H1 (cell line): ENCODE measurements around the gene ABCB11. TPM values are rescaled to one million over a fixed set of nuclear protein-coding genes. Genes with fewer than 3 reads are reported as not detected.

Source experiments
- CTCF ChIA-PET: fragments of 300-600 bp; sonication (Branson Sonifier 250); formaldehyde crosslinking; loops from one replicate; lab custom pipeline; 2021; ENCODE audit not compliant: partially characterized antibody; lab: Charles Lee
- POLR2A ChIA-PET: fragments of 300-600 bp; sonication (Branson Sonifier 250); formaldehyde crosslinking; loops from one replicate; lab custom pipeline; 2021; ENCODE audit warnings: inconsistent platforms; ENCODE audit not compliant: partially characterized antibody; lab: Charles Lee
- DNase-seq, 2 experiments: peaks; one replicate each; pipeline versions ENCODE4 v3.0.0 to v3.0.0-alpha.2; 2010 to 2022; ENCODE audit warnings: low spot score in 2 of 2, low read depth in 1 of 2, mixed read lengths in 1 of 2
- FAIRE-seq: peaks from 2 replicates; lab custom pipeline; 2011; peaks lifted over from hg19 to GRCh38; lab: Jason Lieb, UNC
- H2AFZ ChIP-seq: 2 replicates; pipeline ENCODE4 v1.8.1; 2012; ENCODE audit warnings: low read length, inconsistent platforms
- H2AK5ac ChIP-seq: 2 replicates; pipeline ENCODE4 v1.6.1; 2013; ENCODE audit warnings: low read depth, low read length
- H2BK120ac ChIP-seq: replicated peaks from 2 replicates; pipeline ENCODE3; 2013; ENCODE audit warnings: low read depth, low read length, inconsistent platforms
- H2BK12ac ChIP-seq: 2 replicates; pipeline ENCODE4 v1.6.1; 2013; ENCODE audit warnings: low read depth, low read length
- H2BK15ac ChIP-seq: 2 replicates; pipeline ENCODE4 v1.6.1; 2013; ENCODE audit warnings: low read length
- H2BK20ac ChIP-seq: 2 replicates; pipeline ENCODE4 v1.6.1; 2013; ENCODE audit warnings: low read length
- H2BK5ac ChIP-seq: 2 replicates; pipeline ENCODE4 v1.6.1; 2013; ENCODE audit warnings: low read depth, low read length
- H3K14ac ChIP-seq: 2 replicates; pipeline ENCODE4 v1.6.1; 2013; ENCODE audit warnings: inconsistent platforms; ENCODE audit not compliant: insufficient read length
- H3K18ac ChIP-seq: 2 replicates; pipeline ENCODE4 v1.6.1; 2013; ENCODE audit warnings: low read length; ENCODE audit errors: extremely low read depth
- H3K23ac ChIP-seq: 2 replicates; pipeline ENCODE4 v1.6.1; 2013; ENCODE audit warnings: inconsistent platforms; ENCODE audit not compliant: insufficient read length
- H3K23me2 ChIP-seq: 2 replicates; pipeline ENCODE4 v1.6.1; 2013; ENCODE audit warnings: low read depth, low read length
- H3K27ac ChIP-seq: 2 replicates; pipeline ENCODE4 v1.6.1; 2011; ENCODE audit warnings: low read depth, low read length, inconsistent platforms
- H3K27me3 ChIP-seq, 4 experiments: replicated peaks in 1 of 4; 1 replicate in 1 of 4; 2 replicates in 3 of 4; pipeline versions ENCODE4 v1.6.1 to v1.8.1; 2011 to 2013; ENCODE audit warnings: low read length in 3 of 4, mild to moderate bottlenecking in 3 of 4, inconsistent platforms in 2 of 4, mixed read lengths in 2 of 4, moderate library complexity in 1 of 4; ENCODE audit not compliant: control insufficient read depth in 3 of 4, insufficient read depth in 3 of 4; ENCODE audit errors: extremely low read depth in 1 of 4
- H3K36me3 ChIP-seq, 4 experiments: 2 replicates each; pipeline versions ENCODE4 v1.6.1 to v1.8.1; 2011 to 2013; ENCODE audit warnings: mild to moderate bottlenecking in 4 of 4, low read length in 3 of 4, moderate library complexity in 2 of 4, control low read depth in 1 of 4, inconsistent platforms in 1 of 4; ENCODE audit not compliant: insufficient read depth in 4 of 4, control insufficient read depth in 2 of 4
- H3K4ac ChIP-seq: replicated peaks from 2 replicates; pipeline ENCODE3; 2013; ENCODE audit warnings: low read length, low read depth, mixed read lengths, inconsistent platforms; ENCODE audit not compliant: insufficient read length
- H3K4me1 ChIP-seq, 4 experiments: replicated peaks in 1 of 4; 1 replicate in 1 of 4; 2 replicates in 3 of 4; pipeline versions ENCODE4 v1.6.1 to v1.8.1; 2011 to 2013; ENCODE audit warnings: low read length in 3 of 4, inconsistent platforms in 2 of 4, mixed read lengths in 1 of 4; ENCODE audit not compliant: insufficient read depth in 4 of 4, control insufficient read depth in 3 of 4
- H3K4me2 ChIP-seq, 2 experiments: 2 replicates each; pipeline versions ENCODE4 v1.6.1 to v1.8.1; 2011 to 2013; ENCODE audit warnings: low read depth in 2 of 2, low read length in 2 of 2, control low read depth in 1 of 2, inconsistent platforms in 1 of 2, mild to moderate bottlenecking in 1 of 2; ENCODE audit not compliant: insufficient read depth in 1 of 2
- H3K4me3 ChIP-seq, 4 experiments: fragments of 200-600, 300-600 bp in 1 of 4; sonication (generic), shearing (Covaris generic), sonication (Bioruptor Twin) in 1 of 4; 2 replicates each; pipeline versions ENCODE4 v1.5.1 to v1.8.1; 2011 to 2016; ENCODE audit warnings: low read length in 4 of 4, low read depth in 3 of 4, control low read depth in 2 of 4, inconsistent platforms in 2 of 4, mild to moderate bottlenecking in 2 of 4, mixed read lengths in 1 of 4, moderate library complexity in 1 of 4; ENCODE audit not compliant: insufficient read depth in 2 of 4; ENCODE audit errors: extremely low read depth in 1 of 4
- H3K56ac ChIP-seq: replicated peaks from 2 replicates; pipeline ENCODE3; 2013; ENCODE audit warnings: low read depth, mild to moderate bottlenecking, mixed read lengths, low read length, inconsistent platforms; ENCODE audit not compliant: insufficient read length
- H3K79me1 ChIP-seq: 2 replicates; pipeline ENCODE4 v1.6.1; 2013; ENCODE audit warnings: low read depth, low read length, control low read depth
- H3K79me2 ChIP-seq, 2 experiments: 2 replicates each; pipeline versions ENCODE4 v1.6.1 to v1.8.1; 2012 to 2013; ENCODE audit warnings: low read length in 2 of 2, mild to moderate bottlenecking in 2 of 2, inconsistent platforms in 1 of 2; ENCODE audit not compliant: insufficient read depth in 2 of 2, control insufficient read depth in 1 of 2
- H3K9ac ChIP-seq, 4 experiments: replicated peaks in 1 of 4; 1 replicate in 1 of 4; 2 replicates in 3 of 4; pipeline versions ENCODE4 v1.6.1 to v1.8.1; 2011 to 2013; ENCODE audit warnings: low read depth in 3 of 4, low read length in 3 of 4, control low read depth in 2 of 4, mild to moderate bottlenecking in 2 of 4, moderate library complexity in 2 of 4, inconsistent platforms in 1 of 4; ENCODE audit errors: extremely low read depth in 1 of 4
- H3K9me3 ChIP-seq, 2 experiments: 2 replicates each; pipeline versions ENCODE4 v1.6.1 to v1.8.1; 2012 to 2013; ENCODE audit warnings: mild to moderate bottlenecking in 2 of 2, moderate library complexity in 2 of 2, control low read depth in 1 of 2, inconsistent platforms in 1 of 2, low read depth in 1 of 2, low read length in 1 of 2, mixed read lengths in 1 of 2; ENCODE audit not compliant: insufficient read depth in 2 of 2
- H4K20me1 ChIP-seq, 2 experiments: replicated peaks in 1 of 2; 2 replicates each; pipeline versions ENCODE3 to v1.8.1; 2011 to 2013; ENCODE audit warnings: inconsistent platforms in 2 of 2, low read length in 2 of 2, mild to moderate bottlenecking in 1 of 2; ENCODE audit not compliant: insufficient read depth in 2 of 2, control insufficient read depth in 1 of 2
- H4K5ac ChIP-seq: 2 replicates; pipeline ENCODE4 v1.6.1; 2013; ENCODE audit warnings: low read length, low read depth, mixed read lengths, inconsistent platforms; ENCODE audit not compliant: insufficient read length
- H4K8ac ChIP-seq: 2 replicates; pipeline ENCODE4 v1.8.0; 2013; ENCODE audit warnings: mild to moderate bottlenecking, moderate library complexity, low read length, inconsistent platforms; ENCODE audit not compliant: insufficient read depth; ENCODE audit errors: extremely low read depth
- H4K91ac ChIP-seq: replicated peaks from 2 replicates; pipeline ENCODE3; 2013; ENCODE audit warnings: low read length, mixed read lengths, inconsistent platforms; ENCODE audit not compliant: insufficient read length
- BCL11A ChIP-seq, 2 experiments: IDR thresholded peaks; one replicate each; pipeline ENCODE4 v1.6.1; 2011; ENCODE audit warnings: low read depth in 2 of 2, low read length in 2 of 2, mild to moderate bottlenecking in 2 of 2
- CTBP2 ChIP-seq: IDR thresholded peaks from 2 replicates; pipeline ENCODE4 v1.7.0; 2011; ENCODE audit warnings: borderline replicate concordance, mild to moderate bottlenecking, moderate library complexity, mixed read lengths, low read length; ENCODE audit not compliant: insufficient read depth, insufficient read length
- EGR1 ChIP-seq: IDR thresholded peaks from 2 replicates; pipeline ENCODE4 v1.6.1; 2011; ENCODE audit warnings: low read depth, low read length, borderline replicate concordance
- GABPA ChIP-seq: IDR thresholded peaks from 2 replicates; pipeline ENCODE4 v1.6.1; 2011; ENCODE audit warnings: mild to moderate bottlenecking, low read length, moderate library complexity, borderline replicate concordance; ENCODE audit not compliant: insufficient read depth
- HDAC2 ChIP-seq, 2 experiments: fragments of 300-600 bp in 1 of 2; sonication (generic) in 1 of 2; IDR thresholded peaks; 2 replicates each; pipeline ENCODE4 v1.6.1; 2011 to 2012; ENCODE audit warnings: low read depth in 2 of 2, low read length in 2 of 2, mild to moderate bottlenecking in 2 of 2, moderate library complexity in 2 of 2, borderline replicate concordance in 1 of 2, inconsistent platforms in 1 of 2
- HDAC6 ChIP-seq: IDR thresholded peaks from one replicate; pipeline ENCODE4 v1.7.1; 2012; ENCODE audit warnings: low read depth, mild to moderate bottlenecking, inconsistent platforms, low read length, moderate library complexity
- JUN ChIP-seq: IDR thresholded peaks from 2 replicates; pipeline ENCODE4 v1.6.1; 2011; ENCODE audit warnings: low read depth, mild to moderate bottlenecking, improper control_type of control experiment, low read length
- RXRA ChIP-seq: IDR thresholded peaks from 2 replicates; pipeline ENCODE4 v1.6.1; 2011; ENCODE audit warnings: low read depth, mild to moderate bottlenecking, low read length, moderate library complexity; ENCODE audit not compliant: insufficient read depth
- SIX5 ChIP-seq: IDR thresholded peaks from 2 replicates; pipeline ENCODE4 v1.6.1; 2011; ENCODE audit warnings: mild to moderate bottlenecking, low read depth, low read length
- TBP ChIP-seq: IDR thresholded peaks from 2 replicates; pipeline ENCODE4 v1.6.1; 2011; ENCODE audit warnings: low read depth, low read length, improper control_type of control experiment
- TEAD4 ChIP-seq: IDR thresholded peaks from 2 replicates; pipeline ENCODE4 v1.6.1; 2012; ENCODE audit warnings: low read depth, low read length, inconsistent platforms, mixed read lengths
- polyA plus RNA-seq, 7 experiments: library from polyadenylated mRNA; depleted of rRNA in 3 of 7; stranded (reverse) in 5 of 7; unstranded in 2 of 7; fragments of >200 nt in 5 of 7; fragments of 200-250 nt in 2 of 7; gene quantifications; 1 replicate in 5 of 7; 2 replicates in 1 of 7; 4 replicates in 1 of 7; pipeline versions ENCODE4 v1.2.1 to v1.2.3, GENCODE V29; 2011 to 2013; ENCODE audit warnings: missing spikeins in 2 of 7, mixed read lengths in 2 of 7
- total RNA-seq: library from RNA; stranded (reverse); fragmentation: NEBNext Ultra II Directional; extraction: Animal tissue kit (Norgen Biotek cat#: 25700); gene quantifications from 2 replicates; pipeline ENCODE4 v1.2.1, GENCODE V29; 2021
- TF ChIP-seq, protein P1 (sequence below): IDR thresholded peaks from 2 replicates; pipeline ENCODE4 v1.6.1; 2012; ENCODE audit warnings: inconsistent platforms
- TF ChIP-seq, protein P2 (sequence below), 3 experiments: IDR thresholded peaks; 1 replicate in 2 of 3; 2 replicates in 1 of 3; pipeline versions ENCODE4 v1.5.1 to v1.6.1; 2011; ENCODE audit warnings: low read length in 3 of 3, mild to moderate bottlenecking in 3 of 3, inconsistent platforms in 2 of 3, low read depth in 1 of 3, moderate library complexity in 1 of 3; ENCODE audit not compliant: insufficient read depth in 1 of 3; ENCODE audit errors: control extremely low read depth in 1 of 3

ABCB11 gene
- total and polyA plus RNA-seq, 2 of the 8 experiments (the other 6 are each of a cell fraction or from before 2014, with no cell fraction given): not detected

GRCh38 chr2:168895771-168896170 is 135.4 kb downstream of the ABCB11 start:
- Histone ChIP-seq H3K23me2 (no peaks in the 10 kb centered on the region; the same call in 1 of the 2 replicates), H3K23ac (no peak overlapping the region), H4K20me1 (no peaks in the 10 kb centered on the region), H3K14ac (no peak overlapping the region), H3K79me1 (no peaks in the 10 kb centered on the region), H3K18ac (no peak overlapping the region), H3K4me3 (no peak overlapping the region), H4K5ac (no peak overlapping the region), H3K27ac (no peak overlapping the region), H4K91ac (no peak overlapping the region), H3K9me3 (no peaks in the 10 kb centered on the region), H4K8ac (no peak overlapping the region), H3K4ac (no peak overlapping the region), H3K27me3 (no peaks in the 10 kb centered on the region), H2BK5ac (no peak overlapping the region), H2BK120ac (no peak overlapping the region), H3K79me2 (no peaks in the 10 kb centered on the region), H2AK5ac (no peak overlapping the region), H2BK20ac (no peak overlapping the region), H3K56ac (no peak overlapping the region), H2BK15ac (no peak overlapping the region), H2AFZ (no peak overlapping the region), H3K4me1 (no peaks in the 10 kb centered on the region), H3K4me2 (no peak overlapping the region), H2BK12ac (no peak overlapping the region), H3K9ac (no peak overlapping the region), H3K36me3 (no peaks in the 10 kb centered on the region)
- no peak for DNase-seq
- FAIRE-seq: no peak
- ChIA-PET POLR2A (no interaction called here), CTCF (no interaction called here)
- TF ChIP-seq TBP (no peak), JUN (no peak), HDAC2 (IDR thresholded peaks at IDR 0.05; ENCODE audit: borderline replicate concordance in 1 of 2, low read depth in 2 of 2, low read length in 2 of 2) (no peak), GABPA (no peak), BCL11A (IDR thresholded peaks at IDR 0.05; ENCODE audit: low read depth in 2 of 2, low read length in 2 of 2) (no peak), SIX5 (no peak), EGR1 (no peak), RXRA (no peak), CTBP2 (no peak), HDAC6 (no peak), TEAD4 (no peak)
- TF ChIP-seq, protein P1, sequence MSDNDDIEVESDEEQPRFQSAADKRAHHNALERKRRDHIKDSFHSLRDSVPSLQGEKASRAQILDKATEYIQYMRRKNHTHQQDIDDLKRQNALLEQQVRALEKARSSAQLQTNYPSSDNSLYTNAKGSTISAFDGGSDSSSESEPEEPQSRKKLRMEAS: no peak
- TF ChIP-seq, protein P2, sequence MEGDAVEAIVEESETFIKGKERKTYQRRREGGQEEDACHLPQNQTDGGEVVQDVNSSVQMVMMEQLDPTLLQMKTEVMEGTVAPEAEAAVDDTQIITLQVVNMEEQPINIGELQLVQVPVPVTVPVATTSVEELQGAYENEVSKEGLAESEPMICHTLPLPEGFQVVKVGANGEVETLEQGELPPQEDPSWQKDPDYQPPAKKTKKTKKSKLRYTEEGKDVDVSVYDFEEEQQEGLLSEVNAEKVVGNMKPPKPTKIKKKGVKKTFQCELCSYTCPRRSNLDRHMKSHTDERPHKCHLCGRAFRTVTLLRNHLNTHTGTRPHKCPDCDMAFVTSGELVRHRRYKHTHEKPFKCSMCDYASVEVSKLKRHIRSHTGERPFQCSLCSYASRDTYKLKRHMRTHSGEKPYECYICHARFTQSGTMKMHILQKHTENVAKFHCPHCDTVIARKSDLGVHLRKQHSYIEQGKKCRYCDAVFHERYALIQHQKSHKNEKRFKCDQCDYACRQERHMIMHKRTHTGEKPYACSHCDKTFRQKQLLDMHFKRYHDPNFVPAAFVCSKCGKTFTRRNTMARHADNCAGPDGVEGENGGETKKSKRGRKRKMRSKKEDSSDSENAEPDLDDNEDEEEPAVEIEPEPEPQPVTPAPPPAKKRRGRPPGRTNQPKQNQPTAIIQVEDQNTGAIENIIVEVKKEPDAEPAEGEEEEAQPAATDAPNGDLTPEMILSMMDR (IDR thresholded peaks at IDR 0.05; ENCODE audit: control extremely low read depth in 1 of 3, insufficient read depth in 1 of 3, low read depth in 1 of 3, low read length in 3 of 3): no peak
